ENCODE data around the gene PPARG. TPM values are rescaled to one million over a fixed set of nuclear protein-coding genes. Genes with fewer than 3 reads are reported as not detected.
"Not testable (repeated sequence)": the region's sequence is repeated elsewhere in the genome, so short reads cannot be mapped to it uniquely, and the experiment has no call there.

The PPARG gene
- under 1 TPM in 1 of 2 experiments, not detected in 1; 0.20 TPM for total RNA-seq

- intact Hi-C loops (cut with micrococcal nuclease): loop anchor here (2.0 to 10.0 kb wide), 2 partner anchors 154 to 196 kb away; partner anchors contain the start of gene TSEN2
- Mint-ChIP-seq H3K4me1 (ENCODE audit: low read depth) (peaks cover 5% of the 10 kb centered on the region), H3K4me3 (peak within 1 kb of the TSS; percentile 50), H3K36me3 (ENCODE audit: low read depth) (no peaks in the 10 kb centered on the region), H3K27ac (no peak within 1 kb of the TSS), H3K9me3 (no peaks in the 10 kb centered on the region), H3K27me3 (ENCODE audit: low read depth) (peaks cover 45% of the 10 kb centered on the region)
- DNase-seq: no peak
- CTCF ChIA-PET: no interaction called here
Measured at GRCh38 chr3:12288182-12289129, at the start of gene PPARG. TSS of gene PPARG (plus strand) at chr3:12289070. CDS start at chr3:12379712, 90,642 bp downstream.

- intact Hi-C loops (cut with micrococcal nuclease): no loop called here
- DNase-seq: no peak
- H3K4me3 Mint-ChIP-seq: no peak overlapping the region
- H3K4me1 Mint-ChIP-seq (ENCODE audit: low read depth): no peaks in the 10 kb centered on the region
- peaks cover 21% of the 10 kb centered on the region for H3K27me3 Mint-ChIP-seq (ENCODE audit: low read depth)
- no peak overlapping the region for H3K27ac Mint-ChIP-seq
- CTCF ChIA-PET: no interaction called here
- no peaks in the 10 kb centered on the region for H3K36me3 Mint-ChIP-seq (ENCODE audit: low read depth)
- peaks cover 2% of the 10 kb centered on the region for H3K9me3 Mint-ChIP-seq
Measured at GRCh38 chr3:12239301-12239700, 49.6 kb upstream of the PPARG start.

- Mint-ChIP-seq H3K9me3 (peaks cover 2% of the 10 kb centered on the region), H3K27me3 (ENCODE audit: low read depth) (peaks cover 26% of the 10 kb centered on the region), H3K4me3 (no peak overlapping the region), H3K4me1 (ENCODE audit: low read depth) (peaks cover 2% of the 10 kb centered on the region), H3K36me3 (ENCODE audit: low read depth) (no peaks in the 10 kb centered on the region), H3K27ac (no peak overlapping the region)
- DNase-seq: no peak
- CTCF ChIA-PET: no interaction called here
- intact Hi-C loops (cut with micrococcal nuclease): no loop called here
Measured at GRCh38 chr3:12242772-12243171, 46.1 kb upstream of the PPARG start.

GRCh38 chr3:12246497-12247163, 42.2 kb upstream of the PPARG start:
- CTCF ChIA-PET: no interaction called here
- no peak overlapping the region for H3K4me3 Mint-ChIP-seq
- no peak overlapping the region for H3K27ac Mint-ChIP-seq

GRCh38 chr3:12247411-12247810, 41.5 kb upstream of the PPARG start:
- DNase-seq: no peak
- H3K27me3 Mint-ChIP-seq (ENCODE audit: low read depth): peaks cover 30% of the 10 kb centered on the region
- no peaks in the 10 kb centered on the region for H3K36me3 Mint-ChIP-seq (ENCODE audit: low read depth)
- H3K4me1 Mint-ChIP-seq (ENCODE audit: low read depth): peaks cover 2% of the 10 kb centered on the region
- H3K4me3 Mint-ChIP-seq: no peak overlapping the region
- CTCF ChIA-PET: no interaction called here
- H3K9me3 Mint-ChIP-seq: peaks cover 4% of the 10 kb centered on the region
- no peak overlapping the region for H3K27ac Mint-ChIP-seq
- intact Hi-C loops (cut with micrococcal nuclease): no loop called here

More at GRCh38 chr3:12246497-12247163, 42.2 kb upstream of the PPARG start:
- H3K36me3 Mint-ChIP-seq (ENCODE audit: low read depth): no peaks in the 10 kb centered on the region
- peaks cover 30% of the 10 kb centered on the region for H3K27me3 Mint-ChIP-seq (ENCODE audit: low read depth)
- intact Hi-C loops (cut with micrococcal nuclease): no loop called here
- no peak for DNase-seq
- H3K9me3 Mint-ChIP-seq: peaks cover 4% of the 10 kb centered on the region
- H3K4me1 Mint-ChIP-seq (ENCODE audit: low read depth): peaks cover 2% of the 10 kb centered on the region

- Mint-ChIP-seq H3K36me3 (ENCODE audit: low read depth) (no peaks in the 10 kb centered on the region), H3K9me3 (peaks cover 4% of the 10 kb centered on the region), H3K27me3 (ENCODE audit: low read depth) (peaks cover 30% of the 10 kb centered on the region), H3K4me3 (no peak overlapping the region), H3K27ac (no peak overlapping the region), H3K4me1 (ENCODE audit: low read depth) (peaks cover 2% of the 10 kb centered on the region)
- CTCF ChIA-PET: no interaction called here
- intact Hi-C loops (cut with micrococcal nuclease): no loop called here
- DNase-seq: no peak
Measured at GRCh38 chr3:12249519-12249918, 39.4 kb upstream of the PPARG start.

- H3K4me3 Mint-ChIP-seq: no peak overlapping the region
- peaks cover 13% of the 10 kb centered on the region for H3K27me3 Mint-ChIP-seq (ENCODE audit: low read depth)
- CTCF ChIA-PET: no interaction called here
- H3K36me3 Mint-ChIP-seq (ENCODE audit: low read depth): no peaks in the 10 kb centered on the region
- H3K4me1 Mint-ChIP-seq (ENCODE audit: low read depth): no peaks in the 10 kb centered on the region
- intact Hi-C loops (cut with micrococcal nuclease): no loop called here
- peaks cover 4% of the 10 kb centered on the region for H3K9me3 Mint-ChIP-seq
- H3K27ac Mint-ChIP-seq: no peak overlapping the region
- DNase-seq: no peak
Measured at GRCh38 chr3:12252889-12253288, 36.0 kb upstream of the PPARG start.

- intact Hi-C loops (cut with micrococcal nuclease): no loop called here
- no peak for DNase-seq
- CTCF ChIA-PET: no interaction called here
- no peak overlapping the region for H3K4me3 Mint-ChIP-seq
- H3K4me1 Mint-ChIP-seq (ENCODE audit: low read depth): no peaks in the 10 kb centered on the region
- peaks cover 13% of the 10 kb centered on the region for H3K27me3 Mint-ChIP-seq (ENCODE audit: low read depth)
- H3K36me3 Mint-ChIP-seq (ENCODE audit: low read depth): no peaks in the 10 kb centered on the region
- H3K9me3 Mint-ChIP-seq: peaks cover 4% of the 10 kb centered on the region
- no peak overlapping the region for H3K27ac Mint-ChIP-seq
Measured at GRCh38 chr3:12253516-12254343, 35.1 kb upstream of the PPARG start.

- Mint-ChIP-seq H3K36me3 (ENCODE audit: low read depth) (no peaks in the 10 kb centered on the region), H3K4me3 (no peak overlapping the region), H3K9me3 (no peaks in the 10 kb centered on the region), H3K27me3 (ENCODE audit: low read depth) (peaks cover 7% of the 10 kb centered on the region), H3K4me1 (ENCODE audit: low read depth) (no peaks in the 10 kb centered on the region), H3K27ac (no peak overlapping the region)
- CTCF ChIA-PET: interaction anchor here (0.6 kb wide), 1 partner anchor 41 kb away, joined by 3 read pairs; no protein-coding TSS in a partner anchor
- intact Hi-C loops (cut with micrococcal nuclease): no loop called here
- DNase-seq: no peak
Measured at GRCh38 chr3:12255393-12255792, 33.5 kb upstream of the PPARG start.

GRCh38 chr3:12258911-12259310, 30.0 kb upstream of the PPARG start:
- Mint-ChIP-seq H3K27me3 (ENCODE audit: low read depth) (peaks cover 7% of the 10 kb centered on the region), H3K4me3 (no peak overlapping the region), H3K4me1 (ENCODE audit: low read depth) (no peaks in the 10 kb centered on the region), H3K27ac (no peak overlapping the region), H3K36me3 (ENCODE audit: low read depth) (no peaks in the 10 kb centered on the region), H3K9me3 (no peaks in the 10 kb centered on the region)
- no peak for DNase-seq
- CTCF ChIA-PET: no interaction called here
- intact Hi-C loops (cut with micrococcal nuclease): no loop called here

- H3K4me3 Mint-ChIP-seq; intact Hi-C loops (cut with micrococcal nuclease); H3K27ac Mint-ChIP-seq; H3K4me1 Mint-ChIP-seq (ENCODE audit: low read depth); H3K27me3 Mint-ChIP-seq (ENCODE audit: low read depth); H3K9me3 Mint-ChIP-seq; DNase-seq; H3K36me3 Mint-ChIP-seq (ENCODE audit: low read depth); CTCF ChIA-PET: not testable (repeated sequence)
Measured at GRCh38 chr3:12262173-12262572, 26.7 kb upstream of the PPARG start.

GRCh38 chr3:12265508-12265907, 23.4 kb upstream of the PPARG start:
- Mint-ChIP-seq H3K9me3 (no peaks in the 10 kb centered on the region), H3K4me1 (ENCODE audit: low read depth) (no peaks in the 10 kb centered on the region), H3K36me3 (ENCODE audit: low read depth) (no peaks in the 10 kb centered on the region), H3K27me3 (ENCODE audit: low read depth) (peaks cover 3% of the 10 kb centered on the region), H3K27ac (no peak overlapping the region), H3K4me3 (no peak overlapping the region)
- intact Hi-C loops (cut with micrococcal nuclease): no loop called here
- no peak for DNase-seq
- CTCF ChIA-PET: interaction anchor here (0.9 kb wide), 1 partner anchor 123 kb away, joined by 3 read pairs; no protein-coding TSS in a partner anchor

All from activated naive CD4-positive, alpha-beta T cell treated with anti-CD3 and anti-CD28 coated beads for 36 hours (primary cell).